Osteocyte (in vitro differentiated cells): ENCODE data around the gene MBD4. TPM values are rescaled to one million over a fixed set of nuclear protein-coding genes. Genes with fewer than 3 reads are reported as not detected.
A peak's percentile ranks its signal among the peaks of the same experiment; 100 is the strongest.
"Not testable (repeated sequence)": the region's sequence is repeated elsewhere in the genome, so short reads cannot be mapped to it uniquely, and the experiment has no call there.

Source experiments
- DNase-seq: peaks from one replicate; pipeline ENCODE4 v3.0.0; 2021; ENCODE audit warnings: mixed read lengths; ENCODE audit not compliant: unreplicated experiment; ENCODE audit errors: extremely low spot score
- H3K27ac Mint-ChIP-seq: one replicate; pipeline ENCODE4 v1.8.0; 2021; ENCODE audit warnings: mild to moderate bottlenecking, mixed read lengths; ENCODE audit not compliant: unreplicated experiment
- H3K27me3 Mint-ChIP-seq: one replicate; pipeline ENCODE4 v1.8.0; 2021; ENCODE audit warnings: mixed read lengths; ENCODE audit not compliant: unreplicated experiment
- H3K36me3 Mint-ChIP-seq: one replicate; pipeline ENCODE4 v1.8.0; 2021; ENCODE audit warnings: mixed read lengths; ENCODE audit not compliant: unreplicated experiment
- H3K4me1 Mint-ChIP-seq: one replicate; pipeline ENCODE4 v1.8.0; 2021; ENCODE audit warnings: mixed read lengths; ENCODE audit not compliant: unreplicated experiment
- H3K4me3 Mint-ChIP-seq: one replicate; pipeline ENCODE4 v1.8.0; 2021; ENCODE audit warnings: mild to moderate bottlenecking, moderate library complexity, mixed read lengths; ENCODE audit not compliant: unreplicated experiment
- H3K9me3 Mint-ChIP-seq: one replicate; pipeline ENCODE4 v1.8.0; 2021; ENCODE audit warnings: mixed read lengths; ENCODE audit not compliant: unreplicated experiment
- CTCF ChIP-seq: fragments of 200-600 bp; sonication (generic); IDR thresholded peaks from 2 replicates; pipeline ENCODE4 v1.5.0; 2021; ENCODE audit warnings: antibody characterized with exemption, mild to moderate bottlenecking, moderate library complexity
- total RNA-seq: library from RNA; stranded (reverse); gene quantifications from 2 replicates; pipeline ENCODE4 v1.2.1, GENCODE V29; 2021

The MBD4 gene
- total RNA-seq, 1 donor from 2014 or later: 24.2 TPM

- Mint-ChIP-seq H3K27ac (no peak overlapping the region), H3K4me1 (peaks cover 24% of the 10 kb centered on the region), H3K27me3 (no peaks in the 10 kb centered on the region), H3K4me3 (no peak overlapping the region), H3K36me3 (peaks cover 28% of the 10 kb centered on the region), H3K9me3 (no peaks in the 10 kb centered on the region)
- no peak for TF ChIP-seq CTCF
- no peak for DNase-seq
Observed at GRCh38 chr3:129387487-129387886, 52.3 kb downstream of the MBD4 start.

- DNase-seq: no peak
- no peak for TF ChIP-seq CTCF
- Mint-ChIP-seq H3K27me3 (no peaks in the 10 kb centered on the region), H3K9me3 (no peaks in the 10 kb centered on the region), H3K4me3 (no peak overlapping the region), H3K4me1 (peaks cover 24% of the 10 kb centered on the region), H3K36me3 (peaks cover 24% of the 10 kb centered on the region), H3K27ac (no peak overlapping the region)
Observed at GRCh38 chr3:129386984-129387383, 52.8 kb downstream of the MBD4 start.

GRCh38 chr3:129385507-129385906 is 54.2 kb downstream of the MBD4 start:
- not testable (repeated sequence) for H3K4me3 Mint-ChIP-seq, H3K27me3 Mint-ChIP-seq, DNase-seq, H3K9me3 Mint-ChIP-seq, H3K27ac Mint-ChIP-seq
- Mint-ChIP-seq H3K4me1 (peaks cover 24% of the 10 kb centered on the region), H3K36me3 (peaks cover 13% of the 10 kb centered on the region)

GRCh38 chr3:129384594-129385323 is 55.0 kb downstream of the MBD4 start:
- no peaks in the 10 kb centered on the region for H3K9me3 Mint-ChIP-seq
- DNase-seq: no peak
- H3K4me1 Mint-ChIP-seq: peaks cover 23% of the 10 kb centered on the region
- no peak overlapping the region for H3K27ac Mint-ChIP-seq
- no peak for TF ChIP-seq CTCF
- no peaks in the 10 kb centered on the region for H3K27me3 Mint-ChIP-seq
- H3K4me3 Mint-ChIP-seq: no peak overlapping the region
- H3K36me3 Mint-ChIP-seq: peaks cover 12% of the 10 kb centered on the region

GRCh38 chr3:129384103-129384502 is 55.6 kb downstream of the MBD4 start:
- H3K4me1 Mint-ChIP-seq: peaks cover 17% of the 10 kb centered on the region
- not testable (repeated sequence) for H3K36me3 Mint-ChIP-seq, H3K27me3 Mint-ChIP-seq, H3K27ac Mint-ChIP-seq, DNase-seq, H3K4me3 Mint-ChIP-seq, H3K9me3 Mint-ChIP-seq

GRCh38 chr3:129383292-129383860 is 56.4 kb downstream of the MBD4 start:
- Mint-ChIP-seq H3K36me3 (peaks cover 7% of the 10 kb centered on the region), H3K9me3 (no peaks in the 10 kb centered on the region), H3K27me3 (no peaks in the 10 kb centered on the region), H3K4me1 (peaks cover 10% of the 10 kb centered on the region), H3K4me3 (no peak overlapping the region), H3K27ac (no peak overlapping the region)
- no peak for DNase-seq
- TF ChIP-seq CTCF: peak; percentile 84
